SIG-M5 (cell line): Measurements from ENCODE around the gene APOL1.

Experiments
- DNase-seq: peaks from one replicate; lab custom pipeline; 2025; lab: John Stamatoyannopoulos, UW

The APOL1 gene

GRCh38 chr22:36316419-36316818, 63.5 kb downstream of the APOL1 start:
- no peak for DNase-seq
